Neural cell (in vitro differentiated cells): ENCODE data around the gene EIF2B4. TPM values are rescaled to one million over a fixed set of nuclear protein-coding genes. Genes with fewer than 3 reads are reported as not detected.

Experiments
- H2AFZ ChIP-seq: fragments of 200-600, 300-800 bp; sonication (generic), shearing (Covaris generic); 2 replicates; pipeline ENCODE4 v1.6.0; 2014; ENCODE audit warnings: low read depth, mild to moderate bottlenecking, antibody characterized with exemption, low read length, moderate library complexity
- H3F3A ChIP-seq: fragments of 200-600 bp; shearing (Covaris generic); 2 replicates; pipeline ENCODE4 v1.6.1; 2016; ENCODE audit warnings: mild to moderate bottlenecking, moderate library complexity, mixed read lengths, antibody characterized with exemption, low read length; ENCODE audit not compliant: insufficient read depth, poor library complexity, severe bottlenecking
- H3K27ac ChIP-seq: fragments of 200-600, 300-800 bp; sonication (generic), shearing (Covaris generic); 2 replicates; pipeline ENCODE4 v1.5.1; 2014; ENCODE audit warnings: mild to moderate bottlenecking, low read length, moderate library complexity
- H3K27me3 ChIP-seq: fragments of 300-800, 200-600 bp; sonication (generic), shearing (Covaris generic); 2 replicates; pipeline ENCODE4 v1.6.0; 2014; ENCODE audit warnings: mild to moderate bottlenecking, low read depth, low read length, moderate library complexity; ENCODE audit not compliant: insufficient read depth
- H3K36me3 ChIP-seq: fragments of 300-800, 200-600 bp; sonication (generic), shearing (Covaris generic); 2 replicates; pipeline ENCODE4 v1.5.1; 2014; ENCODE audit warnings: mild to moderate bottlenecking, antibody characterized with exemption, low read length, moderate library complexity; ENCODE audit not compliant: insufficient read depth
- H3K4me2 ChIP-seq: fragments of 300-800, 200-600 bp; sonication (generic), shearing (Covaris generic); 2 replicates; pipeline ENCODE4 v1.6.0; 2014; ENCODE audit warnings: mild to moderate bottlenecking, low read length
- H3K4me3 ChIP-seq: fragments of 300-800, 200-600 bp; sonication (generic), shearing (Covaris generic); 2 replicates; pipeline ENCODE4 v1.5.1; 2014; ENCODE audit warnings: mild to moderate bottlenecking, low read length, moderate library complexity
- H3K79me2 ChIP-seq: fragments of 200-600 bp; shearing (Covaris generic); replicated peaks from 2 replicates; pipeline ENCODE4 v1.6.0; 2014; ENCODE audit warnings: mild to moderate bottlenecking, low read length, moderate library complexity; ENCODE audit not compliant: insufficient read depth
- H3K9ac ChIP-seq: fragments of 300-800, 200-600 bp; sonication (generic), shearing (Covaris generic); 2 replicates; pipeline ENCODE4 v1.6.1; 2016; ENCODE audit warnings: mild to moderate bottlenecking, low read length, mixed read lengths
- H3K9me2 ChIP-seq: fragments of 200-600 bp; shearing (Covaris generic); 2 replicates; pipeline ENCODE4 v1.6.1; 2016; ENCODE audit warnings: mild to moderate bottlenecking, low read length, mixed read lengths; ENCODE audit not compliant: insufficient read depth
- H3K9me3 ChIP-seq: fragments of 200-600, 300-800 bp; sonication (generic), shearing (Covaris generic); 2 replicates; pipeline ENCODE4 v1.6.1; 2016; ENCODE audit warnings: mild to moderate bottlenecking, mixed run types, low read length, moderate library complexity, mixed read lengths
- H4K20me1 ChIP-seq: fragments of 200-600 bp; shearing (Covaris generic); 2 replicates; pipeline ENCODE4 v1.6.1; 2016; ENCODE audit warnings: mild to moderate bottlenecking, mixed run types; ENCODE audit not compliant: insufficient read depth
- EP300 ChIP-seq: fragments of 450-650 bp; conservative IDR thresholded peaks from 2 replicates; pipeline ENCODE4 v1.6.1; 2014; ENCODE audit warnings: antibody characterized with exemption, mild to moderate bottlenecking, moderate library complexity; ENCODE audit not compliant: poor library complexity, severe bottlenecking
- EZH2 ChIP-seq: fragments of 200-600, 300-800 bp; shearing (Covaris generic), sonication (generic); IDR thresholded peaks from 2 replicates; pipeline ENCODE4 v1.6.1; 2014; ENCODE audit warnings: antibody characterized with exemption, low read length, borderline replicate concordance, mild to moderate bottlenecking; ENCODE audit not compliant: insufficient read depth, poor library complexity, severe bottlenecking
- MXI1 ChIP-seq: fragments of 450-650 bp; conservative IDR thresholded peaks from 2 replicates; pipeline ENCODE4 v1.6.1; 2014; ENCODE audit warnings: antibody characterized with exemption, mild to moderate bottlenecking; ENCODE audit not compliant: poor library complexity, severe bottlenecking
- POLR2AphosphoS5 ChIP-seq: IDR thresholded peaks from 2 replicates; pipeline ENCODE4 v1.6.1; 2012
- RAD21 ChIP-seq: fragments of 450-650 bp; conservative IDR thresholded peaks from 2 replicates; pipeline ENCODE4 v1.6.1; 2014; ENCODE audit warnings: antibody characterized with exemption, mild to moderate bottlenecking, moderate library complexity
- SMC3 ChIP-seq: fragments of 450-650 bp; conservative IDR thresholded peaks from 2 replicates; pipeline ENCODE4 v1.6.1; 2014; ENCODE audit warnings: antibody characterized with exemption, mild to moderate bottlenecking, moderate library complexity; ENCODE audit not compliant: poor library complexity
- TAF1 ChIP-seq: IDR thresholded peaks from 2 replicates; pipeline ENCODE4 v1.6.1; 2012; ENCODE audit warnings: low read depth
- polyA plus RNA-seq: library from polyadenylated mRNA; depleted of rRNA; stranded (reverse); fragments of >200 nt; gene quantifications from 2 replicates; pipeline ENCODE4 v1.2.3, GENCODE V29; 2014
- TF ChIP-seq, protein P1 (sequence below): fragments of 450-650 bp; IDR thresholded peaks from 2 replicates; pipeline ENCODE4 v1.5.1; 2014; ENCODE audit warnings: antibody characterized with exemption, mild to moderate bottlenecking, moderate library complexity; ENCODE audit not compliant: poor library complexity, severe bottlenecking
- TF ChIP-seq, protein P2 (sequence below): IDR thresholded peaks from 2 replicates; pipeline ENCODE4 v1.6.1; 2012; ENCODE audit warnings: borderline replicate concordance

EIF2B4 gene
- polyA plus RNA-seq, 1 donor from 2014 or later = 43.7 TPM

DNA sequence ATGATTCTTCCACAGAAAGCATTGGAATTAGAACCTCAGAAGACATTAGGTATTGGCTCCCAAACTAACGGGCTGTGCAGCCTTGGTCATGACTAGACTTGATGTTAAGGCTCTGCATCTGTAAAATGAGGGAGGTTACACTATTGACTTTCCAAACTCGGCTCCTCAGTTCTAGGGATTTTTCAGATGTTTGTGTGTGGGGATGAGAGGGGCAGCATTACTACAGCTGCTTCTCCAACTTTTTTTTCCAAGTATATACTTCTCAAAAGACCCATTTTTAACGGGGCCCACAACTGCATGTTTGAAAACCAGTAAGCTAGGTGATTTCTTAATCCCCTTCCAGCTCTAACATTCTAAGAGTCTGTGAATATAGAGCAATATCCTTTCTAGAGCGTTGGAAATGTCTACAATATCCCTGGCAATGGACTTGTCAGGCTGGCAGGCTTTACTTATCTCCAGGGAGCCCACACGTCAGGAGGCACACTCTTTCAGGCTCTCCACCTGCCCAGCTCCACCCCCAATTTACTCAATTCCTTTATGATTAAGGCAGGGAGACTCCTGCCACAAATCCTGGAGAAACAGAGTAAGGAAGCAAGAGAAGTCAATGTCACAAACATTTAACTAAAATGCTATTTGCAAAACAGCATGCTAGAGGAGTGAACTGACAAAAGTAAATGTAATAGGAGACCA, 46.4 kb downstream of the EIF2B4 start:
- Histone ChIP-seq H3K4me3 (peak overlapping the region; percentile 96), H3K79me2 (peaks cover 4% of the 10 kb centered on the region), H4K20me1 (no peaks in the 10 kb centered on the region), H3K36me3 (peaks cover 2% of the 10 kb centered on the region), H3K9ac (peak overlapping the region; percentile 92), H3F3A (no peaks in the 10 kb centered on the region), H3K27me3 (no peaks in the 10 kb centered on the region), H3K27ac (peak overlapping the region; percentile 89), H3K9me2 (no peaks in the 10 kb centered on the region), H3K9me3 (no peaks in the 10 kb centered on the region), H3K4me2 (peak overlapping the region; percentile 91), H2AFZ (peak overlapping the region; percentile 92)
- no peak for TF ChIP-seq MXI1
- TF ChIP-seq, protein P1, sequence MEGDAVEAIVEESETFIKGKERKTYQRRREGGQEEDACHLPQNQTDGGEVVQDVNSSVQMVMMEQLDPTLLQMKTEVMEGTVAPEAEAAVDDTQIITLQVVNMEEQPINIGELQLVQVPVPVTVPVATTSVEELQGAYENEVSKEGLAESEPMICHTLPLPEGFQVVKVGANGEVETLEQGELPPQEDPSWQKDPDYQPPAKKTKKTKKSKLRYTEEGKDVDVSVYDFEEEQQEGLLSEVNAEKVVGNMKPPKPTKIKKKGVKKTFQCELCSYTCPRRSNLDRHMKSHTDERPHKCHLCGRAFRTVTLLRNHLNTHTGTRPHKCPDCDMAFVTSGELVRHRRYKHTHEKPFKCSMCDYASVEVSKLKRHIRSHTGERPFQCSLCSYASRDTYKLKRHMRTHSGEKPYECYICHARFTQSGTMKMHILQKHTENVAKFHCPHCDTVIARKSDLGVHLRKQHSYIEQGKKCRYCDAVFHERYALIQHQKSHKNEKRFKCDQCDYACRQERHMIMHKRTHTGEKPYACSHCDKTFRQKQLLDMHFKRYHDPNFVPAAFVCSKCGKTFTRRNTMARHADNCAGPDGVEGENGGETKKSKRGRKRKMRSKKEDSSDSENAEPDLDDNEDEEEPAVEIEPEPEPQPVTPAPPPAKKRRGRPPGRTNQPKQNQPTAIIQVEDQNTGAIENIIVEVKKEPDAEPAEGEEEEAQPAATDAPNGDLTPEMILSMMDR = no peak
- TF ChIP-seq EP300 = no peak
- TF ChIP-seq, protein P2, sequence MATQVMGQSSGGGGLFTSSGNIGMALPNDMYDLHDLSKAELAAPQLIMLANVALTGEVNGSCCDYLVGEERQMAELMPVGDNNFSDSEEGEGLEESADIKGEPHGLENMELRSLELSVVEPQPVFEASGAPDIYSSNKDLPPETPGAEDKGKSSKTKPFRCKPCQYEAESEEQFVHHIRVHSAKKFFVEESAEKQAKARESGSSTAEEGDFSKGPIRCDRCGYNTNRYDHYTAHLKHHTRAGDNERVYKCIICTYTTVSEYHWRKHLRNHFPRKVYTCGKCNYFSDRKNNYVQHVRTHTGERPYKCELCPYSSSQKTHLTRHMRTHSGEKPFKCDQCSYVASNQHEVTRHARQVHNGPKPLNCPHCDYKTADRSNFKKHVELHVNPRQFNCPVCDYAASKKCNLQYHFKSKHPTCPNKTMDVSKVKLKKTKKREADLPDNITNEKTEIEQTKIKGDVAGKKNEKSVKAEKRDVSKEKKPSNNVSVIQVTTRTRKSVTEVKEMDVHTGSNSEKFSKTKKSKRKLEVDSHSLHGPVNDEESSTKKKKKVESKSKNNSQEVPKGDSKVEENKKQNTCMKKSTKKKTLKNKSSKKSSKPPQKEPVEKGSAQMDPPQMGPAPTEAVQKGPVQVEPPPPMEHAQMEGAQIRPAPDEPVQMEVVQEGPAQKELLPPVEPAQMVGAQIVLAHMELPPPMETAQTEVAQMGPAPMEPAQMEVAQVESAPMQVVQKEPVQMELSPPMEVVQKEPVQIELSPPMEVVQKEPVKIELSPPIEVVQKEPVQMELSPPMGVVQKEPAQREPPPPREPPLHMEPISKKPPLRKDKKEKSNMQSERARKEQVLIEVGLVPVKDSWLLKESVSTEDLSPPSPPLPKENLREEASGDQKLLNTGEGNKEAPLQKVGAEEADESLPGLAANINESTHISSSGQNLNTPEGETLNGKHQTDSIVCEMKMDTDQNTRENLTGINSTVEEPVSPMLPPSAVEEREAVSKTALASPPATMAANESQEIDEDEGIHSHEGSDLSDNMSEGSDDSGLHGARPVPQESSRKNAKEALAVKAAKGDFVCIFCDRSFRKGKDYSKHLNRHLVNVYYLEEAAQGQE = no peak
- no peak for TF ChIP-seq SMC3
- TF ChIP-seq RAD21 = no peak
- TF ChIP-seq POLR2AphosphoS5 = no peak
- no peak for TF ChIP-seq EZH2
- no peak for TF ChIP-seq TAF1

DNA sequence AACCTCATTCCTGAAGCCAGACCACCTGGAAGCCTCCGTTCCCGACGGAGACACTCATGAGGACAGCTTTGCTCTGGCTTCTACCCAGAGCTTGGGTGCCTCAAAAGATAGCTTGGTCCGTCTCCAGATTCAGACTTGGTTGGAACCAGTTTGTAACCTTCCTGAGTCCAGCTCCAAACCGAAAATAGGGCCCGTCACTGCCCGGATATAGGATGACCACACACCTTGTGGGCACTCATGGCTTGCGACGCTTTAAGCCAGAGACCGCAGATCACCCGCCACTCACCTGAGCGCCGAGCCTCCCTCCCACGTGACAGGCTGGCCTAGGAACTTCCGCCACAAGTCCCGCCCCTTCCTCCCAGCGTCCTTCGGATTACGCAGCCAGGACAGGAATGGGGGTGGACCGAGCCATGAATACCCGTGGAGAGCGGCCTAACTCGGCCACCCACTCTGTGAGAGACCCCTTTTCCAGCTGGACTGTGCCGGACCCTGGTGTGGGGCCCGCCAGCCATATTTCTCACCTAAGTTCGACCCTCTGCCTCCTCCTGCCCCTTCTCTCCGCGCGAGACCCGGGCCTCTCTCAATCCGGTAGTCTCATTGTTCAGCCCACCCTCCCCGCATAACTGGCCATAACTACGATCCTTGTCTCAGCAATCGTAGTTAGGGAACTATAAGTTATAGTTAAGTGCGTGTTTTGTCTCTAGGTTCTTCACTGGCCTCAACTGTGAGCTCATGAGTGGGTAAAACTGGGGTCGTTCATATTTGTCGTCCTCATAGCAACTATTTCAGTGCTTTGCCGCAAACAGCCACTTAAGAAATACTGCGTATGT, 47.2 kb downstream of the EIF2B4 start, which contains the start of gene MPV17:
TSS of gene MPV17 (minus strand) at position 332 of the 830 bp plus-strand sequence. CDS start 580 bp downstream, outside the sequence.
- H3K4me2 ChIP-seq = peak within 1 kb of the TSS; percentile 98
- peak within 1 kb of the TSS; percentile 96 for H3K4me3 ChIP-seq
- H3K9me2 ChIP-seq = no peaks in the 10 kb centered on the region
- peaks cover 4% of the 10 kb centered on the region for H3K79me2 ChIP-seq
- no peaks in the 10 kb centered on the region for H4K20me1 ChIP-seq
- peak; percentile 56 for TF ChIP-seq TAF1
- peak; percentile 88 for TF ChIP-seq MXI1
- TF ChIP-seq EP300 = peak; percentile 42
- TF ChIP-seq RAD21 = no peak
- TF ChIP-seq, protein P1 = no peak
- TF ChIP-seq EZH2 = no peak
- TF ChIP-seq POLR2AphosphoS5 = peak; percentile 99
- TF ChIP-seq SMC3 = no peak
- TF ChIP-seq, protein P2 = peak; percentile 77
- H3F3A ChIP-seq = no peaks in the 10 kb centered on the region
- H3K27me3 ChIP-seq = no peaks in the 10 kb centered on the region
- H3K36me3 ChIP-seq = no peaks in the 10 kb centered on the region
- peak within 1 kb of the TSS; percentile 92 for H3K9ac ChIP-seq
- peak within 1 kb of the TSS; percentile 89 for H3K27ac ChIP-seq
- H3K9me3 ChIP-seq = no peaks in the 10 kb centered on the region
- peak within 1 kb of the TSS; percentile 92 for H2AFZ ChIP-seq
